ENCODE results near the gene DNAH8.
A peak's percentile ranks its signal among the peaks of the same experiment; 100 is the strongest.

Gene DNAH8

GRCh38 chr6:38702558-38703397, 12.3 kb upstream of the DNAH8 start, which contains the start of gene GLO1:
Gene GLO1, minus strand, starts transcription at chr6:38703145. Its CDS starts 91 bp downstream, at chr6:38703054.
- DNase-seq (ENCODE audit: low read depth in 2 of 2), result peak; percentile 91 to 94

GRCh38 chr6:38703949-38704590, 11.0 kb upstream of the DNAH8 start:
- no peak for DNase-seq (ENCODE audit: low read depth in 2 of 2)

GRCh38 chr6:38705924-38706323, 9.2 kb upstream of the DNAH8 start:
- no peak for DNase-seq (ENCODE audit: low read depth in 2 of 2)

- DNase-seq (ENCODE audit: low read depth in 2 of 2), result no peak
Measured at GRCh38 chr6:38708496-38708895, 6.6 kb upstream of the DNAH8 start.

- peak; percentile 11 to 15 for DNase-seq (ENCODE audit: low read depth in 2 of 2)
Measured at GRCh38 chr6:38713812-38714211, 1.3 kb upstream of the DNAH8 start.

- no peak for DNase-seq (ENCODE audit: low read depth in 2 of 2)
Measured at GRCh38 chr6:38714239-38715015, 684 bp upstream of the DNAH8 start.

GRCh38 chr6:38716825-38717224, 1.7 kb downstream of the DNAH8 start:
- no peak for DNase-seq (ENCODE audit: low read depth in 2 of 2)

GRCh38 chr6:38719358-38719757, 4.2 kb downstream of the DNAH8 start:
- DNase-seq (ENCODE audit: low read depth in 2 of 2), result no peak

GRCh38 chr6:38720295-38720694, 5.2 kb downstream of the DNAH8 start:
- no peak for DNase-seq (ENCODE audit: low read depth in 2 of 2)

- DNase-seq (ENCODE audit: low read depth in 2 of 2), result no peak
Measured at GRCh38 chr6:38722038-38722437, 6.9 kb downstream of the DNAH8 start.

- no peak for DNase-seq (ENCODE audit: low read depth in 2 of 2)
Measured at GRCh38 chr6:38722727-38723334, 7.7 kb downstream of the DNAH8 start.

GRCh38 chr6:38723783-38724182, 8.7 kb downstream of the DNAH8 start:
- no peak for DNase-seq (ENCODE audit: low read depth in 2 of 2)

GRCh38 chr6:38724343-38724742, 9.2 kb downstream of the DNAH8 start:
- DNase-seq (ENCODE audit: low read depth in 2 of 2), result no peak

- no peak for DNase-seq (ENCODE audit: low read depth in 2 of 2)
Measured at GRCh38 chr6:38725414-38726183, 10.5 kb downstream of the DNAH8 start.

GRCh38 chr6:38728203-38728602, 13.1 kb downstream of the DNAH8 start:
- no peak for DNase-seq (ENCODE audit: low read depth in 2 of 2)

- DNase-seq (ENCODE audit: low read depth in 2 of 2), result no peak
Measured at GRCh38 chr6:38730140-38730862, 15.2 kb downstream of the DNAH8 start.

- no peak for DNase-seq (ENCODE audit: low read depth in 2 of 2)
Measured at GRCh38 chr6:38736951-38737350, 21.8 kb downstream of the DNAH8 start.

GRCh38 chr6:38738261-38738660, 23.1 kb downstream of the DNAH8 start:
- DNase-seq (ENCODE audit: low read depth in 2 of 2), result no peak

- no peak for DNase-seq (ENCODE audit: low read depth in 2 of 2)
Measured at GRCh38 chr6:38739532-38739931, 24.4 kb downstream of the DNAH8 start.

GRCh38 chr6:38749473-38749872, 34.4 kb downstream of the DNAH8 start:
- no peak for DNase-seq (ENCODE audit: low read depth in 2 of 2)
